ENCODE data around the gene PLEKHG1.

The PLEKHG1 gene

DNA sequence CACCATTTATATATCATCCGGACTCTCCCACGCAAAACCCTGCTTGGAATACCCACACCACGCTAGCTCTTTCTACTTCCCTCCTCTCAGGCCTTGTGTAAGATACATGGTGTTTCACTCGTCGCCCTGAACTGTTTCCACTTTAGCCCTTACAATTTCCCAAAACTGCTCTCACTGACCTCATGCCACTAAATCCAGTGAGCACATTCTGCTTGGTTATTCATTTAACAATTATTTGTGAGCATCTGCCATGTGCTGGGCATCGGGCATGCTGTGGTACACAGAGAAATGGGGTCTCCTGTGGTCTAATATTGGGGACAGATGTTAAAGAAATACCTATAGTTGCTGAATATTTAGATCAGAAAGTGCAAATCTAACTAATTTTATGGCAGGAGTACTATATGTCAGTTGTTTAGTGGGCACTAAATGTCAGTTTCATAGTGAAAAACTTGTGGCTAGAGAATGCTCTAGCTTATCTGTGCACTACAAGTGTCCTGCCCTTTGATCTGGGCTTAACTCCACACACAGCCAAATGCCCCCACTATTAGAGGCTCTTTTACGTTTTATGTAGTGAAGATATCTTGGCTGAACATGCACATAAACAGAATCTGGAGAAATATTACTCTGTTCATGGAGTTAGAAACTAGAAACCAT is 41.0 kb downstream of the PLEKHG1 start:
- DNase-seq (ENCODE audit: low spot score): no peak

DNA sequence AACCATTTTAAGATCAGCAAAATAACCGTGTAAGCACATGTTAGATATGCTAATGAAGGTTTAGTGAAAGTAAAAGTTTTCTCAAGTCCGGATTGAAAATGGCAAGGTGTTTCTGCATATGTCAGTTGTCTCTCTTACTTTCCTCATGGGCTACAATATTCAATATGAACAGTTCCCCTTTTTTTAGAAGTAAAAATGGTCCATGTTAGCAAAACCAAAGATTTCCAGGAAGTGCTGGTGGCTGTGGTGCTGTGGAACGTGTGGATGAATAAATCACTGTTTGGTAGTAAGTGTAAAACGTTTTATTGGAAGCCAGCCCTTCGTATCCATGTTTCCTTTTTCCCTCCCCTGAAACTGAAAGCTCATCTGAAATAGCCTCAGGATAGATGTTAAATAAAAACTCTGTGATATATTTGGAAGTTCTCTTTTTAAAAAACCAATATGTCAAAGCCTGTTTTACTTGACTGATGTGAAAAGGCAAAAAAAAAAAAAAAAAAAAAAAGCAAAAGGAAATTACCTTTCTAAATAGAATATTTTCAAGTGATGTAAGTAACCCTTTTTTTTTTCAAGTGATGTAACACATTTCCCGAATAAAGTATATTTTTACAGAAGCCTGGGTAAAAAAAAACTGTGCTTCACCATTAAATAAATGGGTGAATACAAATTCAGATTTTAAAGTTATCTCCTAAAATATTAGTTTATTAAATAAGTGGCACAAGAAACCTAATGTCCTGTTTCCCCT is 41.9 kb downstream of the PLEKHG1 start:
- DNase-seq (ENCODE audit: low spot score): no peak

DNA sequence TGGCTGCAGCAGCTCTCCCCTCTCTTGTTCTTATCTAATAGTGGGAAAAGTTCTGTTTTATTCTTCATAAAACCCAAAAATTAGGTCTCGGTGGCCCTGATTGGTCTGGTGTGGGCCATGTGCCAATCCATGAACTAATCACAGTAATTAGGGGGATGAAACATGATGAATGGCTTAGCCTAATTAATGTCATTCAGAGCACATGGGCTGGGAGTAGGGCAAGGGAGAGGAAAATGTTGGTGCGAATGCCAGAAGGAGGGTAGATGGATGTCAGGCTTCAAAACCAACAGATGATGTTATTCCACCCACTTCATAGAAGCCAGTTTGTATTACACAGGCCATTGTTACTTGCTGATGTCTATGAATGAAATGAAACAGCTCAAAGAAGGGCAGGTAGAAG is 46.5 kb downstream of the PLEKHG1 start:
- DNase-seq (ENCODE audit: low spot score): no peak

DNA sequence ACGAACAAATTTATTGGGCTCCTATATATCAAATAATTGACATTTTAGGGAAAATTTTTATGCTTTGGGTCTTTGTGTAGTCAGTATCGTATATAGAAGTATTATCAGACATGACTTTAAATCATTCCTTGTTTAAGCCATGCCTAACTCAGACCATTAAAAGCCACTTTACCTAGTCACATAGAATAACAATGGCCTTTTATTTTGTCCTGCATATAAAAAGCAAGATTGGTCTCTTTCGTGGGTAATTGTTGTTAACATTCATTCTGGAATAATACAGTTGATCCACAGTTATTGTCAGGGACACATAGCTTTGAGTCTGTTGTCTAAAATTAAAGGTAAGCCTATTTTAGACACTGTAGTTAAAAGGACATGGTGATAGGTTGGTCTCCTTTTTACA is 47.4 kb downstream of the PLEKHG1 start:
- DNase-seq (ENCODE audit: low spot score): no peak

Data from COLO829 (cell line).